HepG2 (cell line): ENCODE data around the gene DALRD3. TPM values are rescaled to one million over a fixed set of nuclear protein-coding genes. Genes with fewer than 3 reads are reported as not detected.

ENCODE experiments used
- microRNA counts: library from miRNA; unstranded; fragments of <30 nt; microRNA quantifications from one replicate; lab custom pipeline; 2015
- microRNA-seq: library from miRNA; unstranded; fragments of <30 nt; microRNA quantifications from one replicate; pipeline ENCODE4, GENCODE V29; 2020
- polyA plus RNA-seq, 8 experiments: library from polyadenylated mRNA; depleted of rRNA in 3 of 8; stranded (reverse) in 7 of 8; unstranded in 1 of 8; fragments of >200 nt; fragmentation: Illumina TruSeq in 4 of 8; extraction: Trizol in 4 of 8; gene quantifications; 2 replicates each; pipeline versions ENCODE4 v1.2.1 to v1.2.3, GENCODE V29; 2011 to 2016; ENCODE audit warnings: low read depth in 4 of 8, missing spikeins in 1 of 8, mixed read lengths in 1 of 8; ENCODE audit not compliant: insufficient read depth in 1 of 8
- small RNA-seq, 3 experiments: library from RNA; depleted of rRNA; stranded (forward); fragments of <200 nt; gene quantifications; one replicate each; pipeline ENCODE3, GENCODE V24; 2012; ENCODE audit warnings: low read depth in 2 of 3, low replicate concordance in 1 of 3; ENCODE audit not compliant: insufficient read length in 3 of 3, insufficient read depth in 2 of 3
- total RNA-seq, 5 experiments: library from RNA; depleted of rRNA; stranded (reverse); fragments of >200 nt; fragmentation: Illumina TruSeq; extraction: Trizol; gene quantifications; 2 replicates each; pipeline ENCODE4 v1.2.3, GENCODE V29; 2016; ENCODE audit warnings: low read depth in 1 of 5

The DALRD3 gene
- total and polyA plus RNA-seq, 2 of the 13 experiments (the other 11 are each of a cell fraction or from before 2014, with no cell fraction given): 19.9 to 36.5 TPM

MicroRNAs encoded within 50 kb of the gene (microRNA counts, 767-probe panel; counts per million panel counts)
- microRNA hsa-miR-191-5p (lab: Ali Mortazavi, UCI): 54,095 counts per million, percentile 90 among the panel's probes with 10 or more counts
- not detected for microRNA hsa-miR-425-5p (lab: Ali Mortazavi, UCI)

Small RNA genes lying within 50 kb of the gene (microRNA-seq; reads per million reads assigned to microRNA genes)
- gene MIR191 (5,146 reads per million, percentile 98 among the genes with 10 or more reads in this experiment), gene MIR425 (6,074 reads per million, percentile 99 among the genes with 10 or more reads in this experiment)

Small RNA genes lying within 50 kb of the gene (small RNA-seq; reads per million reads assigned to genes)
- gene MIR191: 674 to 45,061 (median 3,172) reads per million in 3 experiments
- 64.0 to 8,876 (median 2,059) reads per million in 3 experiments for gene MIR425

Other genes starting within 250 kb of the DALRD3 start
- gene PRKAR2A, start 170.7 kb downstream of the DALRD3 start, total RNA-seq (2016; rRNA removed; fragmentation: Illumina TruSeq; extraction: Trizol): 29.2 and 38.5 TPM in 2 replicates
- gene PRKAR2A, start 170.7 kb downstream of the DALRD3 start, polyA plus RNA-seq (2011; rRNA removed): 9.1 and 11.8 TPM in 2 replicates
- 25.4 and 26.6 TPM in 2 replicates for gene SLC25A20, start 119.7 kb downstream of the DALRD3 start, total RNA-seq (2016; rRNA removed; fragmentation: Illumina TruSeq; extraction: Trizol)
- gene SLC25A20, start 119.7 kb downstream of the DALRD3 start, polyA plus RNA-seq (2011; rRNA removed): 21.1 and 21.9 TPM in 2 replicates
- 83.3 and 86.9 TPM in 2 replicates for gene ARIH2, start 99.7 kb downstream of the DALRD3 start, total RNA-seq (2016; rRNA removed; fragmentation: Illumina TruSeq; extraction: Trizol)
- 64.8 and 74.4 TPM in 2 replicates for gene ARIH2, start 99.7 kb downstream of the DALRD3 start, polyA plus RNA-seq (2011; rRNA removed)
- not detected in 2 replicates for gene P4HTM, start 28.3 kb downstream of the DALRD3 start, total RNA-seq (2016; rRNA removed; fragmentation: Illumina TruSeq; extraction: Trizol)
- 0.01 TPM in 1 of 2 replicates, not detected in the other for gene P4HTM, start 28.3 kb downstream of the DALRD3 start, polyA plus RNA-seq (2011; rRNA removed)
- 71.2 and 73.4 TPM in 2 replicates for gene WDR6, start 11.2 kb downstream of the DALRD3 start, total RNA-seq (2016; rRNA removed; fragmentation: Illumina TruSeq; extraction: Trizol)
- 139 and 187 TPM in 2 replicates for gene WDR6, start 11.2 kb downstream of the DALRD3 start, polyA plus RNA-seq (2011; rRNA removed)
- gene NDUFAF3, start 3.5 kb upstream of the DALRD3 start, total RNA-seq (2016; rRNA removed; fragmentation: Illumina TruSeq; extraction: Trizol): 50.0 and 51.9 TPM in 2 replicates
- 39.0 and 42.0 TPM in 2 replicates for gene NDUFAF3, start 3.5 kb upstream of the DALRD3 start, polyA plus RNA-seq (2011; rRNA removed)
- gene IMPDH2, start 10.8 kb upstream of the DALRD3 start, total RNA-seq (2016; rRNA removed; fragmentation: Illumina TruSeq; extraction: Trizol): 260 and 344 TPM in 2 replicates
- gene IMPDH2, start 10.8 kb upstream of the DALRD3 start, polyA plus RNA-seq (2011; rRNA removed): 248 and 252 TPM in 2 replicates
- 35.5 and 52.6 TPM in 2 replicates for gene QRICH1, start 75.5 kb upstream of the DALRD3 start, total RNA-seq (2016; rRNA removed; fragmentation: Illumina TruSeq; extraction: Trizol)
- gene QRICH1, start 75.5 kb upstream of the DALRD3 start, polyA plus RNA-seq (2011; rRNA removed): 97.3 and 102 TPM in 2 replicates
- 307 and 408 TPM in 2 replicates for gene QARS1, start 86.2 kb upstream of the DALRD3 start, total RNA-seq (2016; rRNA removed; fragmentation: Illumina TruSeq; extraction: Trizol)
- gene QARS1, start 86.2 kb upstream of the DALRD3 start, polyA plus RNA-seq (2011; rRNA removed): 327 and 419 TPM in 2 replicates
- gene USP19, start 102.2 kb upstream of the DALRD3 start, total RNA-seq (2016; rRNA removed; fragmentation: Illumina TruSeq; extraction: Trizol): 31.7 and 33.8 TPM in 2 replicates
- gene USP19, start 102.2 kb upstream of the DALRD3 start, polyA plus RNA-seq (2011; rRNA removed): 28.3 and 36.6 TPM in 2 replicates
- 67.9 and 208 TPM in 2 replicates for gene LAMB2, start 114.5 kb upstream of the DALRD3 start, total RNA-seq (2016; rRNA removed; fragmentation: Illumina TruSeq; extraction: Trizol)
- 443 and 619 TPM in 2 replicates for gene LAMB2, start 114.5 kb upstream of the DALRD3 start, polyA plus RNA-seq (2011; rRNA removed)
- 13.3 and 14.3 TPM in 2 replicates for gene CCDC71, start 147.8 kb upstream of the DALRD3 start, total RNA-seq (2016; rRNA removed; fragmentation: Illumina TruSeq; extraction: Trizol)
- gene CCDC71, start 147.8 kb upstream of the DALRD3 start, polyA plus RNA-seq (2011; rRNA removed): 9.7 and 14.9 TPM in 2 replicates
- 17.2 and 17.7 TPM in 2 replicates for gene KLHDC8B, start 153.0 kb upstream of the DALRD3 start, total RNA-seq (2016; rRNA removed; fragmentation: Illumina TruSeq; extraction: Trizol)
- gene KLHDC8B, start 153.0 kb upstream of the DALRD3 start, polyA plus RNA-seq (2011; rRNA removed): 17.8 and 25.3 TPM in 2 replicates